ENCODE data around the gene NIP7.
A peak's percentile ranks its signal among the peaks of the same experiment; 100 is the strongest.
"Not testable (repeated sequence)": the region's sequence is repeated elsewhere in the genome, so short reads cannot be mapped to it uniquely, and the experiment has no call there.

NIP7 gene

GRCh38 chr16:69345923-69346322 lies 6.4 kb downstream of the NIP7 start:
- TF ChIP-seq CTCF (IDR thresholded peaks at IDR 0.05): no peak
- TF ChIP-seq ZFX (IDR thresholded peaks at IDR 0.05; ENCODE audit: borderline replicate concordance): no peak
- H3K27ac ChIP-seq: no peak overlapping the region; the same call in 1 of the 2 replicates

DNA sequence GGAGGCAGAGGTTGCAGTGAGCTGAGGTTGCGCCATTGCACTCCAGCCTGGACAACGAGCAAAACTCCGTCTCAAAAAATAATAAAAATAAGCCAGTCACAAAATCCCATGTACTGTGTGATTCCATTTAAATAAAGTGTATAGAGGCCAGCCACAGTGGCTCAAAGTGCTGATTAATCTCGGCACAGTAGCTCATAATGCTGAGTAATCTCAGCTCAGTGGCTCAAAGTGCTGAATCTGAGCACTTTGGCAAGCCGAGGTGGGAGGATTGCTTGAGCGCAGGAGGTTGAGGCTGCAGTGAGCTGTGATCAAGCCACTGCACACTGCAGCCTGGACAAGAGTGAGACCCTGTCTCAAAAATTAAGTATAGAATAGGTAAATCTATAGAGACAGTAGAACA lies 7.1 kb downstream of the NIP7 start:
- H3K27ac ChIP-seq: no peak overlapping the region
- TF ChIP-seq ZFX (IDR thresholded peaks at IDR 0.05; ENCODE audit: borderline replicate concordance): no peak
- TF ChIP-seq CTCF (IDR thresholded peaks at IDR 0.05): no peak

DNA sequence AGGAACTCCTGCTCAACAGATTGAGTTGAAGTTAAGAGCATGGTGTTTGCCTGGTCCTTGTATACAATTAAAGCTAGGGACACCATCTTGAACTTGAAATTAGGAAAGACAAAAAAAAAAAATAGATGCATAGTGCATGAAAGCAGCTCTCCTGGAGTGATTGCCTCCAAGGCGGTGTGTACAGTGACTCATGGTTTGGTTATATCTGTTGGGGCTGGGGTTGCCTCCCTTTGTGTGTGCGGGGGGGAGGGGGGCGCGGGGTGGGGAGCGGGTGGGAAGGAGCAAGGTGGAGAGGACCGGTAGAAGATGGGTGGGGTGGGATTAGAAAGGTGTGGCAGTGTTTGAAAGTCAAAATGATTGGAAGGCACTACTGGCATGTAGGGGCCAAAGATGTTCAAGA lies 8.7 kb downstream of the NIP7 start:
- TF ChIP-seq CTCF (IDR thresholded peaks at IDR 0.05) (no peak), ZFX (IDR thresholded peaks at IDR 0.05; ENCODE audit: borderline replicate concordance) (no peak)
- 0 out of 2 replicates have a peak overlapping the region, but pooled peaks have one; percentile 5 for H3K27ac ChIP-seq

GRCh38 chr16:69349536-69349935 lies 10.0 kb downstream of the NIP7 start:
- H3K27ac ChIP-seq: 0 out of 2 replicates have a peak overlapping the region, but pooled peaks have one; percentile 76
- TF ChIP-seq ZFX (IDR thresholded peaks at IDR 0.05; ENCODE audit: borderline replicate concordance) (no peak), CTCF (IDR thresholded peaks at IDR 0.05) (no peak)

DNA sequence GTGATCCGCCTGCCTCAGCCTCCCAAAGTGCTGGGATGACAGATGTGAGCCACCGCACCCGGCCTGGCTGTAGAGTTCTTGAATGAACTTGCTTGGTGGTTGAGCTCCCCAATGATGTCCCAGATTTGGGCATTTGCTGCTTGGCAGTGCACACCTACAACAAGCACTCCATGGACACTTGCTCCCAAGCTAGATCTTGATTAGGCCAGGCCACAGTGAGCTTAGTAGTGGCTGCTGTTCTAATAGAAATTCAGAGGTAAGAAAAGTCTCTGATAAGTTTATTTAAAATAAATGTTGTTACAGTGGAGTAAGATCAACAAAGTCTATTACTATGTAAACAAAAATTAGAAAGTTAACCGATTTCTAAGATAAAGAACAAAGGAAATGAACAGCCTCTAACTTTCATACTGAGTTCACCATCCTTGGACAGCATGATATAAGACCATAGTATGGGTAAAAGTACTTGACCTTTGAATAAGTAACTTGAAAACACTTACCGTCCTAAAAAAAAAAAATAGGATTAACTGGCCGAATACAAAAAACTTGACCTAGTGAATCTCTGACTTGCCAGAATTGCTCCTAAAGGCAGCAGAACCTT lies 11.1 kb downstream of the NIP7 start:
- peak overlapping the region; percentile 76 for H3K27ac ChIP-seq

DNA sequence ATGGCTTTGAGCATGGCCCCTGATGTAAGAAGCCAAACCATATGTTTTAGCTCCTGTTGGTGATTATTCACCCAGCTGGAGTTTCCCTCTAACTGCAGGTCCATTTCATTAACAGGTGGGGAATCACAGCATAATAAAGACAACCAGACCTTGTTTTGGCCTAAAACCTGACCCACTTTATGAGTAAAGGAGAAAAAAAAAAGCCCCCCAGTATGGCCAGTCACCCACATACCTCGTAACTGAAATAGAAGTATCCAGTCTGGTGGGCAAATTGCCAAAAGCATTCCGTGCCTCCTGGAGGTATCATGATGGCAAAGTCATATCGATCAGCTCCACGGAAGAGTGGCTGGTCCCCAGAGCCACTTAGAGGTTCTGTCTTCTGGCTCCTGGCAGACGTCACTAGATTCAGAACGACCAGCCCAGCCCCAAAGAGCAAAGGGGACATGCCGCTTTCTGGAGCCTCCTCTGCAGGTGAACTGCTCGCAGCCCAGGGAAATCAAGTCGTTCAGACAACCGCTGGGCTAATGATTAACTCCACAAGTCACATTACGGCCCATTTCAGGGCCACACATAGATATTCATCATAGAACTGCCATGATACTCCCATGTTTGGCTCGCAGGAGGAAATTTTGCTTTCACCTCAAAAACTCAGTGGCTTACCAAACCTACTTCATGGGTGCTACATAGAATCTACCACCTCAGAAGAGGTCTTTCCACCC lies 11.9 kb downstream of the NIP7 start, which contains the start of gene TMED6:
TMED6 (minus strand) TSS at position 478 of the 719 bp plus-strand sequence; CDS start at position 445, 33 bp downstream.
- H3K27ac ChIP-seq: peak within 1 kb of the TSS; percentile 76
- TF ChIP-seq ZFX (IDR thresholded peaks at IDR 0.05; ENCODE audit: borderline replicate concordance) (no peak), CTCF (IDR thresholded peaks at IDR 0.05) (no peak)

More for the DNA sequence above, 11.1 kb downstream of the NIP7 start:
- TF ChIP-seq CTCF (IDR thresholded peaks at IDR 0.05) (no peak), ZFX (IDR thresholded peaks at IDR 0.05; ENCODE audit: borderline replicate concordance) (no peak)

- not testable (repeated sequence) for H3K27ac ChIP-seq
These were observed 20.5 kb downstream of the NIP7 start for GRCh38 chr16:69360070-69360469.

All from 22Rv1 (cell line).